ENCODE data around the gene SAP30L. TPM values are rescaled to one million over a fixed set of nuclear protein-coding genes. Genes with fewer than 3 reads are reported as not detected.

SAP30L gene, protein sequence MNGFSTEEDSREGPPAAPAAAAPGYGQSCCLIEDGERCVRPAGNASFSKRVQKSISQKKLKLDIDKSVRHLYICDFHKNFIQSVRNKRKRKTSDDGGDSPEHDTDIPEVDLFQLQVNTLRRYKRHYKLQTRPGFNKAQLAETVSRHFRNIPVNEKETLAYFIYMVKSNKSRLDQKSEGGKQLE
- total RNA-seq = 10 to 100 TPM; 40.0 to 40.4 TPM

DNA sequence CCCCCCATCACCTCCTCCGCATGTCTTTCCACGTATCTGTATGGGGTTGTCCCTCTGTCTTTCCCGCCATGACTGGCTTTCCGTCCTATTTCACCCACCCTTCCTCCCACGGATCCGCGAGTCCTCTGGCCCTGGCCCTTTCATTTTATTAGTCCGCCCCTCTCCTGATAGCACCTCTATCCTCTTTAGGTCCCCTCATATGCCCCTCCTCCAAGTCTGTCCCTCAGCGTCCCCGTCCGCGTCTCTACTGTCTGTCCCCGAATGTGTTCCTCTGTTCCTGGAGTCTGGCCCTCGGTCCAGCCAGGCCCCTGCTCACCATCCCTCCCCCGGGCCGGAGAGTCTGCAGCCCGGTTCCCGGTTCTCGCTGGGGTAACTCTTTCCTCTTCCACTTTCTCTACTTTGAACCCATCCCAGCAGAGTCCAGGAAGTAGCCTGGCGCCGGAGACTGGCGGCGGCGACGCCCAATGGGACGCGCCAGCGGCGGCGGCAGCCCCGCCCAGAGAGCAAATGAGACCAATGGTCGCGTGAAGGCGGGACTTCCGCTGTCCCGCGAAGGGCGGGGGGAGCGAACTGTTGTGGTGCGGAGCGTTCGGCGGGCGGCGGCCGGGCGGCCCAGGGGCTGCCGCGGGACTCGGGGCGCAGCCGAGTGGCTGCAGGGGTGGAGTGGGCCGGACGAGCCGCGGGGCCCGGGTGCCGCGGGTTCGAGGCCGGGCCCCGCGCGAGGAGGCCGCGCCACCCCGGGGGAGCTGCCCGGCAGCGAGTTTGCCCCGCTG lies at the start of gene SAP30L:
SAP30L (plus strand) TSS at position 576 of the 773 bp plus-strand sequence. CDS start 608 bp downstream, outside the sequence.
- ChIA-PET CTCF (no interaction called here), POLR2A (no interaction called here)
- Mint-ChIP-seq H3K4me1 (ENCODE audit: low read depth) (peaks cover 43% of the 10 kb centered on the region), H3K27me3 (ENCODE audit: low read depth) (no peaks in the 10 kb centered on the region), H3K4me3 (peak within 1 kb of the TSS; percentile 98), H3K9me3 (ENCODE audit: insufficient read depth) (no peaks in the 10 kb centered on the region), H3K36me3 (ENCODE audit: low read depth) (peaks cover 42% of the 10 kb centered on the region), H3K27ac (peak within 1 kb of the TSS; percentile 93)
- ATAC-seq (peak; percentile 94), DNase-seq (peak; percentile 94)

DNA sequence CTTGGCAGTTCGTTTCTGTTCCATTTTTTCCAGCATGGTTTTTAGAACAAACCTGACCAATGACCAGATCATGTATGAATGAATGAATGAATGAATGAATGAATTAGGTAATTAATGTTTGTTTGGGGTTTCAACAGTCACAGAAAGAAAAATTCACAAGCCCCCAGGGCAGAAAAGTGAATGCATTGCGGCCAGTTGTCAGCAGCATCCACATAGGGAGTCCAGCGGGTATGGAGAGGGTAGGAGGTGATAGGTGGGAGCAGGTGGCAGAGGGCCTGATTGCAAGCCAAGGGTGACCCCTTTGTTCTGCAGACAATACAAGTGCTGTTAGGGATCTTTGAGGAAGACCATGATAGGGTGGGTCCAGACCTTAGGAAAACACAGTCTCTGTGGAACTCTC lies 49.7 kb upstream of the SAP30L start:
- Mint-ChIP-seq H3K9me3 (ENCODE audit: insufficient read depth) (no peaks in the 10 kb centered on the region), H3K27ac (no peak overlapping the region), H3K4me1 (ENCODE audit: low read depth) (no peaks in the 10 kb centered on the region), H3K4me3 (no peak overlapping the region), H3K36me3 (ENCODE audit: low read depth) (peaks cover 5% of the 10 kb centered on the region), H3K27me3 (ENCODE audit: low read depth) (no peaks in the 10 kb centered on the region)
- no peak for ATAC-seq
- POLR2A ChIA-PET = no interaction called here
- DNase-seq = no peak
- CTCF ChIA-PET = interaction anchor here (1.9 kb wide), 1 partner anchor 324 kb away, joined by 5 read pairs; no protein-coding TSS in a partner anchor

DNA sequence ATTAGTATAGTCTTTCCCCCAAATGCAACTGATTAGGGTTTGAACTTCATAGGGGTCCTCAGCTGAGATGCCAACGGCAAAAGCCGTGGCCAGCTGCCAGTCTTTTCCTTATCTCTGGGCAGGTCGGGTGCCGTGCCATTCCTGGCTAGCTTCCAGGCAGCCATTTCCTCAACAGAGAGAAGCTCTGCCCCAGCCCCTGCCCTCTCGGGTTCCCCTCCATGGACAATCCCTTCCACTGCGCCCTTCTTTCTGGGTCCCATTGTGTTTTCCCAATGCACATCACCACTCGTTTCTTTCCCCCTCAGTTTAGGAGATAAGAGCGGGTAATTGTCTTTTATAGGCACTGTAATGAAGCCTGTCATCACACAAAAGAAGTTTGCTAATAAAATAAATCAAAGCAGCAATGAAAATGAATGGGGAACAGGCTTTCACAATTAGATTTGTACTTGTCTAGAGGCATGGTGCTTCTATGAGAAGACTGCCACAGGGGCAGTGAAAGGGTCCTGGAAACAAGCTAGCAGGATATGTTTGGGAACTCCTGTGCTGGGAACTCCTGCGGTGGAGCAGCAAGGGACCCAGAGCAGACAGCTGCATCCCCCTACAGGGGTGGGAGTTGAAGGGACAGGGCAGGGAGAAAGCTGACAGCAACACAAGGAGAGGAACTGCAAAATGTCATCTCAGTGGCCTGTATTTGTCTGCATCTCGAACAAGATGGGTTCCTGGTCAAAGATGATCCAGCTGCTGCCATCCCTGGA lies 48.0 kb upstream of the SAP30L start:
- CTCF ChIA-PET = interaction anchor here (1.0 to 1.9 kb wide), 2 partner anchors 10 to 326 kb away, joined by 3 to 5 read pairs; no protein-coding TSS in a partner anchor
- ATAC-seq (no peak), DNase-seq (no peak)
- Mint-ChIP-seq H3K4me1 (ENCODE audit: low read depth) (no peaks in the 10 kb centered on the region), H3K27ac (no peak overlapping the region), H3K9me3 (ENCODE audit: insufficient read depth) (no peaks in the 10 kb centered on the region), H3K36me3 (ENCODE audit: low read depth) (peaks cover 5% of the 10 kb centered on the region), H3K27me3 (ENCODE audit: low read depth) (no peaks in the 10 kb centered on the region), H3K4me3 (no peak overlapping the region)
- POLR2A ChIA-PET = no interaction called here

DNA sequence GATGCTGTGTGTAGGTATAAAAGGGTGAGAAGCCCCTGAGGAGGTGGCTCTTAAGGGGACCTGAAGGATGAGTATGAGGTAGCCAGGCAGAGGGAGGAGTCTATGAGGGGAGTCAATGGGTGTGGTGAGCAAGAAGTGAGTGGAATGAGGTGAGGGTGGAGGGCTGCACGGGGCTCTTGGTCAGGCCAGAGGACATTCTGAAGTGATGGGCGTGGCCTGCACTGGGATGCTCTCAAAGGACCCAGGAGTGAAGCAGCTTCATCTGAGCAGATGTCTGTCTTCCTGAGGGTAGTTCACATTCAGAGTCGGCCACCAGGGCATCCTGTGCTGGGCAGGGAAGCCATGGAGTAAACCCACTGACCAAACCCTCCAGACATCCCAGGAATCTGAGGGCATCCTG lies 45.1 kb upstream of the SAP30L start:
- Mint-ChIP-seq H3K4me1 (ENCODE audit: low read depth) (peaks cover 10% of the 10 kb centered on the region), H3K27me3 (ENCODE audit: low read depth) (no peaks in the 10 kb centered on the region), H3K9me3 (ENCODE audit: insufficient read depth) (no peaks in the 10 kb centered on the region), H3K27ac (no peak overlapping the region), H3K36me3 (ENCODE audit: low read depth) (peaks cover 5% of the 10 kb centered on the region), H3K4me3 (no peak overlapping the region)
- no peak for ATAC-seq
- ChIA-PET CTCF (no interaction called here), POLR2A (no interaction called here)
- DNase-seq = no peak

DNA sequence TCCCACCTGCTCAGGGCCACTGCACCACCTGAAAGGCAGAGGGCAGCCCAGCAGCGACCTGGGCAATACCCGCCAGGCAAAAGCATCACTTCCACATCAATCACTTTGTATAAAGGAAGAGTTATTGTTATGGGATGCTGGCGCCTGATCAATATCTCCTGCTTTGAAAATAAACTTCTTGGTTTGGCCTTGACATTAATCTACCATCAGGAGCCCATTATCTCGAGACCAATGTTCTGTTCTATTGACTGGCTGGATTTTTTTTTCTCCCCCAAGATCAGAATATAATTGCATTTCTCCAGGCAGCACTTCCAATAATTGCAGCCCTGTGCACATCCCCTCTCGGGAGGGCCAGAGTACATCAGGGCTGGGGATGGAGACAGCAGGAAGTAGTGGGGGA lies 44.4 kb upstream of the SAP30L start:
- ChIA-PET CTCF (no interaction called here), POLR2A (no interaction called here)
- DNase-seq = no peak
- H3K4me1 Mint-ChIP-seq (ENCODE audit: low read depth) = peaks cover 12% of the 10 kb centered on the region
- H3K27me3 Mint-ChIP-seq (ENCODE audit: low read depth) = no peaks in the 10 kb centered on the region
- no peak overlapping the region for H3K27ac Mint-ChIP-seq
- no peaks in the 10 kb centered on the region for H3K9me3 Mint-ChIP-seq (ENCODE audit: insufficient read depth)
- ATAC-seq = no peak
- H3K4me3 Mint-ChIP-seq = no peak overlapping the region
- peaks cover 2% of the 10 kb centered on the region for H3K36me3 Mint-ChIP-seq (ENCODE audit: low read depth)

DNA sequence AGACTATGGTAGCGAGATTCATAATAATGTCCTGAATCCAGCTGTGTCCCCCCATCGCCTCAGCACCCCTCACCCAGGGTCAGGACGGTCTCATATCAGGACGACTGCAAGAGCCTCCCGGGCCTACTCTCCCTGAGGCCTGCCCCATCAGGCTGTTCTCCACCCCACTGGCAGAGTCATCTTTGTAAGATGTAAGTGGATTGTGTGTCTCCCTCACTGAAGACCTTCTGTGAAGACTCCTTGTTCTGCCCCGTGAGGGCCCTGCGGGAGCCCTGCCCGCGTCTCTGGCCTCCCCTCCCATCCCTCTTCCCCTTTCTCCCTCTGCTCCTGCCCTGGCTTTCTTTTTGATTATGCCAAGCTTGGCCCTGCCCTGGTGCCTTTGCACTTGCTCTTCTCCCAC lies 43.9 kb upstream of the SAP30L start:
- H3K36me3 Mint-ChIP-seq (ENCODE audit: low read depth) = peaks cover 2% of the 10 kb centered on the region
- DNase-seq (no peak), ATAC-seq (no peak)
- ChIA-PET CTCF (no interaction called here), POLR2A (no interaction called here)
- no peaks in the 10 kb centered on the region for H3K9me3 Mint-ChIP-seq (ENCODE audit: insufficient read depth)
- no peak overlapping the region for H3K27ac Mint-ChIP-seq
- no peaks in the 10 kb centered on the region for H3K27me3 Mint-ChIP-seq (ENCODE audit: low read depth)
- peaks cover 12% of the 10 kb centered on the region for H3K4me1 Mint-ChIP-seq (ENCODE audit: low read depth)
- no peak overlapping the region for H3K4me3 Mint-ChIP-seq

DNA sequence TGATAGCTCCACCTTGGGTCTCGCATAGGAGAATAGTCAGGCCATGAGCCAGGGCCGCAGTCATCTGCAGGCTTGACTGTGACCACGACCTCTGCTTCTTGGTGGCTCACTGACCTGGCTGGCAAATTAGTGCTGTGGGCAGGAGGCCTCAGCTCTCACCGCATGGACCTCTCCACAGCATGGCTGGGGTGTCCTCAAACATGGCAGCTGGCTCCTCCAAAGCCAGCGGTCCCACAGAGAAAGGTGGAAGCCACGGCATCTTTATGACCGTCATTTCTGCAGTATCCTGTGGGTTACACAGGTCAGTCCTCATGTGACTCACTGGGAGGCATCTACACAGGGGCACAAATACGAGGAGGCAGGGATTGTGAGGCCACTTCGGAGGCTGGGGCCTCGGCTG lies 43.2 kb upstream of the SAP30L start:
- peaks cover 2% of the 10 kb centered on the region for H3K36me3 Mint-ChIP-seq (ENCODE audit: low read depth)
- ChIA-PET POLR2A (no interaction called here), CTCF (interaction anchor here (6.7 kb wide), 1 partner anchor 330 kb away, joined by 100 read pairs; no protein-coding TSS in a partner anchor)
- H3K9me3 Mint-ChIP-seq (ENCODE audit: insufficient read depth) = no peaks in the 10 kb centered on the region
- H3K4me1 Mint-ChIP-seq (ENCODE audit: low read depth) = peaks cover 12% of the 10 kb centered on the region
- DNase-seq (no peak), ATAC-seq (no peak)
- no peak overlapping the region for H3K4me3 Mint-ChIP-seq
- no peak overlapping the region for H3K27ac Mint-ChIP-seq
- H3K27me3 Mint-ChIP-seq (ENCODE audit: low read depth) = no peaks in the 10 kb centered on the region

DNA sequence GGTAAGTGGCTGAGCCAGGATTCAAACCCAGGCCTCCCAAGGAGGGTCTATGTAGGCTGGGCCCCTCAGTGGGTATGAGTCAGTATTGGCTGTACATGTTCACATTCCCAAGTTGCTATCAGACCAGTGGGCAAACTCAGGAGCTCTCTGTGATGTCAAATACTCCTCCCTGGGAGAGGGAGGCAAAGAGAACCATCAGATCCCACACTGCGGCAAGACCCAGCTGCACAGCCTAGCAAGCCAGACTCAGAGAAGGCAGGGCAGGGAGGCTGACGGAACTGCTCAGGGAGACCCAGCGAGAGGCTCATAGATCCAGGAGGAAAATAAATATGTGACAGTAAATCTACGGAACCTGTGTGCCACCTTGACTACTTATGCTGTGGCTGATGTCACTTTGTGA lies 42.6 kb upstream of the SAP30L start:
- Mint-ChIP-seq H3K4me3 (no peak overlapping the region), H3K36me3 (ENCODE audit: low read depth) (peaks cover 2% of the 10 kb centered on the region), H3K4me1 (ENCODE audit: low read depth) (peaks cover 12% of the 10 kb centered on the region), H3K9me3 (ENCODE audit: insufficient read depth) (no peaks in the 10 kb centered on the region), H3K27me3 (ENCODE audit: low read depth) (no peaks in the 10 kb centered on the region), H3K27ac (no peak overlapping the region)
- ATAC-seq = no peak
- CTCF ChIA-PET = interaction anchor here (1.0 to 6.7 kb wide), 4 partner anchors 16 to 331 kb away, joined by 3 to 100 read pairs (median 27); no protein-coding TSS in a partner anchor
- no peak for DNase-seq
- POLR2A ChIA-PET = interaction anchor here (0.7 kb wide), 1 partner anchor 213 kb away, joined by 3 read pairs; the partner anchor contains the start of gene GALNT10

DNA sequence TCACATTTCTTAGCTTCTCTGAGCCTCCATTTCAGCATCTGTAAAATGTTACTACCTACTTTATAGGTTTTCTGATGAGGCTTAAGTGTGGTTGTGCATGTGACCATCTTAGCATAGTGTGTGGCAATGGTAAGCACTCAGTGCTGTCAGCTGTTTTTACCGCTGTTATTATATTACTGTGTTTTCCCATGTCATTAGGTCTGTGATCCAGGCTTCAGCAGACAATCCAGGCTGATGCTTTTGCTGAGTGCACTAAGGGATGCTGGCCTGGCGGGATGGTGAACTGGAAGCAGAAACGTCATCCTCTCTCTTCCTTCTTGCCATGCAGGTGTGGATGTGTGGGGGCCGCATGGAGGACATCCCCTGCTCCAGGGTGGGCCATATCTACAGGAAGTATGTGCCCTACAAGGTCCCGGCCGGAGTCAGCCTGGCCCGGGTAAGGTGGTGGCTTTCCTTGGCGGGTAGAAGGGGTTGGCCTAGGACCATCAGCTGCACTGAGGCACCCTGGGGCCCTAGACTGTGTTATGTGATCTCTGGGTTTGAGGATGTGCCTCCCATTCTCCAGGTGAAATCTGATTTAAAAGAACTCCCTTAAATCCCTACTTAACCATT lies 41.9 kb upstream of the SAP30L start:
- Mint-ChIP-seq H3K4me3 (no peak overlapping the region), H3K4me1 (ENCODE audit: low read depth) (peaks cover 12% of the 10 kb centered on the region), H3K27ac (no peak overlapping the region), H3K36me3 (ENCODE audit: low read depth) (peaks cover under 1% of the 10 kb centered on the region), H3K9me3 (ENCODE audit: insufficient read depth) (no peaks in the 10 kb centered on the region), H3K27me3 (ENCODE audit: low read depth) (no peaks in the 10 kb centered on the region)
- DNase-seq = no peak
- ChIA-PET POLR2A (interaction anchor here (0.7 to 1.0 kb wide), 3 partner anchors 213 to 329 kb away, joined by 3 to 5 read pairs (median 3); partner anchors contain the start of gene GALNT10), CTCF (interaction anchor here (0.7 to 6.7 kb wide), 24 partner anchors 9 to 429 kb away, joined by 3 to 100 read pairs (median 4); partner anchors contain the start of gene GALNT10)
- ATAC-seq = no peak

DNA sequence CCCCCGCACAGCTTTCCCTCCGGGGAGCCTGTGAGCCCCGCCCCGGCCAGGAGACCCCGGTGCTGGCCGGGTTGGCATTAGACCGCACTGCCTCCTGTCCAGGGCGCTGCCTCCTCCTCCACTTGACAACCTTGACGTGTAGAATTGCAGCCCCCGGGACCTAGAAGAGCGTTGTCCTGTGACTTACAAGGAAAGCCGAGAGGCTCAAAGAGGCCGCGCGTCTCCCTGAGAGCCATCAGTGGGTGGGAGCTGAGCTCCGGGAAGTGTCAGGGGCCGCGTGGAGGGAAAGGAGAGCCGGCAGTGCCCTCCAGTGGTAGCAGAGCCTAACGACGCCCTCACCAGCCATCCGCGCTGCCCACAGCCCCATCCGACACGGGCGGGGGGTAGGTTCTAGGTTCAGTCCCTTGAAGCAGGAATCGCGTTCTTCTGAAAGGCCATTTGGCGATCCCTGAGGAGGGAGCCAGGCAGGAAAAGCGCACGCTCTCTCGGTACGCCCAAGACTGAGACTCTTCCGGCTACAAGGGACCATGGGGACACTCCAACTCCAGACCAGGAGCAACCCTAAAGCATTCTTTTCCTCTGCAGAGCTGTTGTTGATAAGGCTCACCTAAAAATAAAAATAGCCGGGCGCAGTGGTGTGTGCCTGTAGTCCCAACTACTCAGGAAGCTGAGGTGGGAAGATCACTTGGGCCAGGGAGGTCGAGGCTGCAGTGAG lies 40.6 kb upstream of the SAP30L start:
- DNase-seq (peak; percentile 81), ATAC-seq (peak; percentile 99)
- H3K4me3 Mint-ChIP-seq = peak overlapping the region; percentile 48
- no peaks in the 10 kb centered on the region for H3K36me3 Mint-ChIP-seq (ENCODE audit: low read depth)
- H3K27me3 Mint-ChIP-seq (ENCODE audit: low read depth) = no peaks in the 10 kb centered on the region
- ChIA-PET CTCF (interaction anchor here (0.6 to 6.7 kb wide), 44 partner anchors 10 to 430 kb away, joined by 3 to 100 read pairs (median 3); partner anchors contain the start of gene GALNT10), POLR2A (interaction anchor here (0.9 kb wide), 1 partner anchor 215 kb away, joined by 5 read pairs; the partner anchor contains the start of gene GALNT10)
- H3K4me1 Mint-ChIP-seq (ENCODE audit: low read depth) = peaks cover 12% of the 10 kb centered on the region
- H3K27ac Mint-ChIP-seq = no peak overlapping the region
- H3K9me3 Mint-ChIP-seq (ENCODE audit: insufficient read depth) = no peaks in the 10 kb centered on the region

DNA sequence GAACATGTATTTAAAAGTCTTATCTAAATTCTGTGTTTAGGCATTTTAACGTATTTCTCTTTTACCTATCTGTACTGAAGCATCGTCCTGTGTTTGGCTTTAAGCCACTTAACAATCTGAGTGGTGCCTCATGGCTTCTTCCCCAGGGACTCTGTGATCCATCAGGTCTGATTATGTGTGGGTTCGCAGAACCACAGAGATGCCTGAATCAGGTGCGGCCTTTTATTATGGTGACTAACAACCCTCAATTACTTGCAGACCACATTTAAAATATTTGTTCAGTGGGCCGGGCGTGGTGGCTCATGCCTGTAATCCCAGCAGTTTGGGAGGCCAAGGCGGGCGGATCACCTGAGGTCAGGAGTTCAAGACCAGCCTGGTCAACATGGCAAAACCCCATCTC lies 39.6 kb upstream of the SAP30L start:
- CTCF ChIA-PET = interaction anchor here (0.8 to 6.7 kb wide), 11 partner anchors 19 to 431 kb away, joined by 3 to 100 read pairs (median 16); no protein-coding TSS in a partner anchor
- POLR2A ChIA-PET = no interaction called here
- no peaks in the 10 kb centered on the region for H3K27me3 Mint-ChIP-seq (ENCODE audit: low read depth)
- H3K4me1 Mint-ChIP-seq (ENCODE audit: low read depth) = peaks cover 12% of the 10 kb centered on the region
- ATAC-seq = no peak
- no peak overlapping the region for H3K27ac Mint-ChIP-seq
- H3K4me3 Mint-ChIP-seq = no peak overlapping the region
- no peaks in the 10 kb centered on the region for H3K9me3 Mint-ChIP-seq (ENCODE audit: insufficient read depth)
- DNase-seq = no peak
- H3K36me3 Mint-ChIP-seq (ENCODE audit: low read depth) = peaks cover 6% of the 10 kb centered on the region

Data from activated CD8-positive, alpha-beta T cell treated with anti-CD3 and anti-CD28 coated beads, Interleukin-2, amount 10 ng/mL, durations not matched to agents 7 days and 5 days (primary cell).